SH-SY5Y (cell line): ENCODE data around the gene MYT1.

Experiments
- GATA2 ChIP-seq: IDR thresholded peaks from 2 replicates; pipeline ENCODE4 v1.6.1; 2011; ENCODE audit warnings: mild to moderate bottlenecking, low read depth, low read length
- GATA3 ChIP-seq: IDR thresholded peaks from 2 replicates; pipeline ENCODE4 v1.6.1; 2011; ENCODE audit warnings: low read depth, mild to moderate bottlenecking, low read length, moderate library complexity

GRCh38 chr20:64188091-64188490 is 23.8 kb downstream of the MYT1 start:
- no peak for TF ChIP-seq GATA3
- no peak for TF ChIP-seq GATA2
